SHP77 (cell line): Measurements from ENCODE around the gene LTBP1.

Experiments used
- DNase-seq, 2 experiments: peaks; one replicate each; lab custom pipeline; 2025; lab: John Stamatoyannopoulos, UW

Gene LTBP1

DNA sequence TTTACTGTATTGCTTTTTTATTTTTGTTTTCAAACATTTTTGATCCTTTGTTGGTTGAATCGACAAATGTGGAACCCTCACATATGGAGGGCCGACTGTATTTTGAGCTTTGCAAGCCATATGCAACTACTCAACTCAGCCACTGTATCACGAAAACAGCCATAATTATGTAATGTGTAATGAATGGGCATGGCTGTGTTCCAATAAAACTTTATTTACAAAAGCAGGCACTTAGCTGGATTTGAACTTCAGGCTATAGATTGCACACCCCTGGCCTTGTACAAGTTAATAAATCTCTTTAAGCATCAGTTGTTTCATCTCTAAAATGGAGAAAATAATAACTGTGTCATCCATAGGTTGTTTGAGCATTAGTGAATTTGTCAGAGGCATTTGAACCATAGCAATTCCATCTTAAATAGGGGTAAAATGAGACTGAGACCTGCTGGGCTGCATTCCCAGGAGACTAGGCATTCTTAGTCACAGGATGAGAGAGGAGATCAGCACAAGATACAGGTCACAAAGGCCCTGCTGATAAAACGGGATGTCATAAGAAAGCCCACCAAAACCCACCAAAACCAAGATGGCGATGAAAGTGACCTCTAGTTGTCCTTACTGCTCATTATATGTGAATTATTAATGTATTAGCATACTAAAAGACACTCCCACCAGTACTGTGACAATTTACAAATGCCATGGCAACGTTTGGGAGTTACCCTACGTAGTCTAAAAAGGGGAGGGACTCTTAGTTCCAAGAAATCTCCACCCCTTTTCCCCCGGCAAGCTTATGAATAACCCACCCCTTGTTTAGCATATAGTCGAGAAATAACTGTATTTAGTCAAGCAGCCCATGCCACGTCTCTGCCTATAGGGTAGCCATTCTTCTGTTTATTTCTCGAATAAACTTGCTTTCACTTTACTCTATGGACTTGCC lies 13.7 kb upstream of the LTBP1 start:
- DNase-seq, result no peak

DNA sequence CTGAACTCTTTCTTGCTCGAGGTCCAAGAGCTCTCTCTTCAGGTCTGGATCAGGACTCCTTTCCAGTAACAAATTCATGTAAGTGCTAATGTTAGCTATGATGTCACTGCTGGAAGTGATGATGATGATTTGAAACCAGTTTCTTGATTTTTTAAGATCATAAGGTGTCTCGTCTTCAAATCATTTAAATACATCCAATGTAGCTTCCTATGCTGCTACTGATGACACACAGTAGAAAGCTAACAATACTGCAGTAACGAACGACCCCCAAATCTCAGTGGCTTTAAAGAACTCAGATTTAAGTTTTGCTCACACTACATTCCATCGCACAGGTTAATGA lies 13.0 kb upstream of the LTBP1 start:
- DNase-seq, result no peak

DNA sequence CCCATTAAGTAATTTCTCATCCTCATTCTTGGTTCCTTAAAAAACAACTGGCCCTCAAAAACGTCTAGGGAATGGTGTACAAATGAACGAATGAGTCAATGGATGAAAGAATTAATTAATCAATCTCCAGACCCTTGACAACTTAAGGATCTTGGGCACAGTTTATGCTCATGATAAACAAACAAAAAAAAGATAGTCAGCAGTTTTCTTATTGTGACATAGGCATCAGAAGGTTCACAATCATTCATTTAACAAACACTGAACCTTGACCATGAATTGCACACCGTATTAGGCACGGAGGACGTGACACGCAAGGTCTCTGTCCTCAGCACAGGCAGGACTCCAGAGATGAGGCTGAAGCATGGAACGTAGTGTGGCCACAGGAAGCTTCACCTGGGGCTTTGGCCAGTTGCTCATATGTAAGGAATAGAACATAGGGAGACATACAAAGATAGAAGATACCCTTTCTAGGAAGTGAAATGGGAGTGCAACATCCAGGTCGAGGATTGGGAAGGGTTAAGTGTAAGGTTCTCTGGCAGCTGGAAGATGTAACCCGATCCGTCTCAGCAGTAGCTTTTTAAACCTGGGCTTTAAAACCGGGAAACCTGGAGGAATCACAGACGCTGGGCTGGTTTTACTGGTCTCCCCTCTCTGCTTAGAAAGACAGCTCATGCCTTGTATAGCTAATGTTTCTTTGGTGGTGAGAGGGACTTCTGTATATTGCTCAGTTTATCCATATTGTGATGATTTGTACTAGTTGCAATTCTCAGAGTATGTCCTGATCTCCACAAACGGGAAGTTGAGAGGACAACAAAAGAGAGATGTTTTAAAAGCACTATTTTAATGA lies 8.9 kb upstream of the LTBP1 start:
- DNase-seq, result no peak

DNA sequence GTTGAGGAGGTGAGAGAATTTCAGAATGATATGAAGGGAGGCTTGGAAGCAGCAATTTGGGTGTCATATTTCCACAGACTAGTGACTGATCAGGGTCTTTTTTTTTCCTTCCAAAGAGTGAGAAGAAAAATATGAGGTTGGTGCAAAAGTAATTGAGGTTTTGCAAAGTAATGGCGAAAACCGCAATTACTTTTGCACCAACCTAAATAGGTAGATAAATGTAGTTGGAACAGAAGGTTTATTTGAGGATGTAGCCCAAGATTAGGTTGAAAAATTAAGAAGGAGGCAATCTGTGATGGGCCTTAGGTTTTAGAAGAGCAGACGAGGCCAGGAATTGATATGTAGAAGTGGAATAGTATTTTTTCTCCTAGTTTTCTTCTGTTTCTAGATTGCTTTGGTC lies 7.8 kb upstream of the LTBP1 start:
- DNase-seq, result no peak

DNA sequence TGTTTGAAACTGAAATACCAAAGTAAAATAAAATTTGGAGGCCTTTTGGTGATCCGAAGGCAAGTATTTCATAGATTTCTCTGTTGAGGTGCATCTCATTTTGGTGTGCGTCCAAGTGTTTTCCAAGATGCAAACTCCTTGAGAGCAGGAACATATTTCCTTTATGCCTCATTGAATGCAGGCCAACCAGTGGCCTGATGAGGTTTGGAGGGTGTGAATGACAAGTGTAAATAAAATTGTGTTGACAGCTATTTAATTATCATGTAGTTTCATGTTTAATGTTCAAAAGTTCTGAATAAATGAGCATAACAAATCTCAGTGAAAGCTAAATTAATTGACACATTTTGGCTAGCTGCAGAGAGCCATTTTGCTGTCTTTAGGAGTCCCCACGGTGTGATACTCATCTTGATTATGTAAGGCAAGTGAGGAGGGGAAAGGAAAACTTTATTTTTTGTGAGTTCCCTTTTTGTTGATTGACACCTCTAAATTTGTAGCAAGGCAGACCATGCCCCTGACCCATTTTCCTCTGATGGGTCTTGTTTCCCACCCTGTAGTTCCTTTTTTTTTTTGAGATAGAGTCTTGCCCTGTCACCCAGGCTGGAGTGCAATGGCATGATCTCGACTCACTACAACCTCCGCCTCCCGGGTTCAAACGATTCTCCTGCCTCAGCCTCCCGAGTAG lies 6.3 kb upstream of the LTBP1 start:
- DNase-seq, result no peak

DNA sequence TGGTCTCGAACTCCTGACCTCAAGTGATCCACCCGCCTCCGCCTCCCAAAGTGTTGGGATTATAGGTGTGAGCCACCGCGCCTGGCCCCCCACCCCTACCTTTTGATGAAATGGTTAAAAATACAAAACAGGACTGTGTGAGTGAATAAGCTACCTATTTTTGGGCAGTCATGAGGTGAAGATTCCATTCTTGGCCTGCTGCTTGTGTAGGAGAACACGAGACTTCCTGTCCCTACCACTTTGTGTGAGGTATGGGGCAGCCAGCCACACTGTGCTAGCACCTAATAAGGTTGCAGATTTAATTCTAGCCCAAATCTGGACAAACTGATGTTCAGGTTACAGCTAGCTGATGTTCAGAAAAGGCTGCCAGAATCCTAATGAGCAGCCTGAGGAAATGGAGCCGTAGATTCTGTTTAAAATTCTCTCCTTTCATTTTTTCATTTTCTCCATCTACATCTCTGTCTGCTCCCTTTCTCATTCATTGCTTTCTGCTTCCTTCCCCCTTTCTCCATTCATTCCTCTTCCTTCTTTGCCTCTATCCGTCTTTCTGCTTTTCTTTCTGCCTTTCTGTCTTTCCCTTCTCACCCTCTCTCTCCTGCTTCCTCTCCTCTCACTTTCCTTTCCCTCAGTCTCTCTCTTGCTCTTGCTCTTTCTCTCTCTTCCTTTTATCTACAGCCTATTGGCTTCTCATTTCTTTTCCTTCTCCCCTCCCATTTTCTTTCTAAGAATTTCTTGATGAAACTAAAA lies 4.6 kb upstream of the LTBP1 start:
- no peak for DNase-seq

DNA sequence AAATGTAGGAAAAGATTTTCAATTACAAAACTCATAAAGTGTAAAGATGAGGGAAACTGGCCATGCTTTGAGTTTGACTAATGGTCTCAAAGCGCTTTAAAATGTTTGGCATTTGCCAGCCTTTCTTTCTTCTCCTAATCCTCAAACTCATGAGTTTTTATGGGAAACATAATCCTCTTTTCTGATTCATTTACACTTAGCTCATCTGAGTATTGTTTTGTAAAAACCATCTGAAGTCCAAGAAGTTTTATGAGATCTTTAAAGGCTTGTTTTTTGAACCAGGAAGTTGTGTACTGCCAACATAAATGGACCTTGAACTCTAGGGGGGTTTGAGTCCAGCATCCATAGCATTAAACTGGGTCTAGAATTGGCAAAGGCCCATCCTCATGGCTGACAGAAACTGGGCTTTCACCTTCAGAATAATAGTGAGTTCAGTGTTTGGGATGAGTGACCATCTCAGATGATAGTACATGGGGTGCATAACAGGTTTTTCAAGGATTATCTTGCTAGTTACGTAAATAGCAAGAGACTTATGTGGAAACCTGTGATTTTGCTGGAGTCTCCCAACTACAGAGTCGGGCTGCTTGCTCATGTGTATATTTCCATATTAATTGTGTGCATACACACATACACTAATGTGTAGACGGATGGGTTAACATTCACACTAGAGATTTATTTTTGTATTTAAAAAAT lies 3.8 kb upstream of the LTBP1 start:
- no peak for DNase-seq

DNA sequence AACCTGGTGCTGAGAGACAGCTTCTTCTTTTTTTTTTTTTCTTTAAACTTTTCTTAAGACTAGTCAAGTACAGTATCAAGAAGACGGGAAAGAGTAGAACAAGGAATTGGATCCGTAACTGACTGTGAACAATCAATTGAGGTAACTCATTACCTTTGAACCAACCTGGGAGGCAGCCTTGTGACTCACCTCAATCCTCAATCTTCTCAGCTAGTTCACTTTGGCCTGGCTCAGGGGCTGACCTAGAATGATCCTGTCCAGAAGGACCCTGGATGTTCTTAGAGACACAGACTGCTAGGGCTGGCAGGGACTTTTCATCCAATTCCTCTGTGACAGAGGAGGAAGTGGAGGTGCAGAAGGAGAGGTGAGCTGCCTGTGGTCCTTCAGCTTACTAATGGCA lies 1.5 kb upstream of the LTBP1 start:
- DNase-seq, result no peak

DNA sequence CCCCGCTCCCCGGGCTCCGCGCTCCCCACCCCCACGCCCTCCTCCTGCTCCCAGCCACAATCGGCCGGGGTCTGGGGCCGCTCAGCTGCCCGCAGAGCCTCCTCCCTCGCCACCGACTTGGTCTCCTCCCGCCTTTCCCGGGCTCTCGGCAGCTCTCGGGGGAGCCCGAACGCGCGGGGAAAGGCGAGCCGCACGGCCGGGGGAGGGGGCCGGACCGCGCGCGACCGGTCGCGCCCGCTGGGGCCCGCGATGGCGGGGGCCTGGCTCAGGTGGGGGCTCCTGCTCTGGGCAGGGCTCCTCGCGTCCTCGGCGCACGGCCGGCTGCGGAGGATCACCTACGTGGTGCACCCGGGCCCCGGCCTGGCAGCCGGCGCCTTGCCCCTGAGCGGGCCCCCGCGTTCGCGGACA lies 327 bp downstream of the LTBP1 start:
- DNase-seq, result no peak

DNA sequence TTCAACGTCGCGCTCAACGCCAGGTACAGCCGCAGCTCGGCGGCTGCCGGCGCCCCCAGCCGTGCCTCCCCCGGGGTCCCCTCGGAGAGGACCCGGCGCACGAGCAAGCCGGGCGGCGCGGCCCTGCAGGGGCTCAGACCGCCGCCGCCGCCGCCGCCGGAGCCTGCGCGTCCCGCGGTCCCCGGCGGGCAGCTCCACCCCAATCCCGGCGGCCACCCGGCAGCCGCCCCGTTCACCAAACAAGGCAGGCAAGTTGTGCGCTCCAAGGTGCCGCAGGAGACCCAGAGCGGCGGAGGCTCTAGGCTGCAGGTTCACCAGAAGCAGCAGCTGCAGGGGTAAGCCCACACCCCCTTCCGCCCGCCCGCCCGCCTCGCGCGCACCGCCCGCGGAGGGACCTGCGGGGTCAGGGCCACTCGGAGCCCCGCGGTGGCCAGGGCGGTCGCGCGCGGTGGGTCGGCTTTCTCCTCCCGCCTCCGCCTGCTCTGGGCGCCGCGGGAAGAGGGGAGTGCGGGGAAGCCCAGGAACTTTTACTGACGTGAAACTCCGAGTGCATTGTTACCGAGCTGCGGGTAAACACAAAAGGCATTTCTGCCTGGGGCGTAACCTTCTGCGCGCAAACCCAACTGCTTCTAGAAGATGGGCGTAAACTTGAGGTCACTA lies 861 bp downstream of the LTBP1 start:
- DNase-seq, result no peak

DNA sequence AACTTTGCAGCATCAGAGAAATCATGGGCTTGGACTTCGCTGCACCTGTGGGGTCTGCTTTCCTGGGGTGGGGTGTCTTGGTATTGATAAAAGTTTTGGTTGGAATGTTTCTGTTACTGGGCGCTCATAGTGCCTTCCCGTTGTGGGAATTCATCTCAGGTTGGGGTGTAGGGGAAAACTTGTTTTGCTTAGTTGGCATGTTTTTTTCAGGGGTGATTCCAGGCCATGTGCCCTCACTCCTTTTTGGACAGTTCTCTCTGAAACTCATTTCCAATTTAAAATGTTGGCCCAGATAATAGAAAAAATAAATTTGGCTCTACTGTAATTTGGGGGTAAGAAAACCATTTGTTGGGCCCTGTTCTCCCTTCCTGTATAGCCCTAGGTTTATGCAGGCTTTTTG lies 1.5 kb downstream of the LTBP1 start:
- DNase-seq, result no peak

DNA sequence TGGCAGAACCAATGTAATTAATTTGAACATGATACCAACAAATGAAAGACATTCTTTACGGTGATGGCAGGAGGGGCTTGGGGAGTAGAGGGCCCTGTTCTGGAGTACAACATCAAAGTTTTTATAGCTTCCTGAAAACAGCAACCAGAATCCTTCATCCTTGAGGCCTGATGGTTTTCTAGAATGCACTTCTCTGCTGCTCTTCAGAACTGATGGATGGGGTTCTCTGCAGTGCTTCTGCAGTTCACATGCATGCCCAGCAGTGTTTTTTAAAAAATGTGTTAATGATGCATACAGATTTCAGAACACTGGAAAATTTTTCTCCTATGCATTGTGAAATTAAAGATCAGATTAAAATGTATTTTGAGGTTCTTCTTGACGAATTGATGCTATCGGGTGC lies 2.5 kb downstream of the LTBP1 start:
- DNase-seq, result no peak

DNA sequence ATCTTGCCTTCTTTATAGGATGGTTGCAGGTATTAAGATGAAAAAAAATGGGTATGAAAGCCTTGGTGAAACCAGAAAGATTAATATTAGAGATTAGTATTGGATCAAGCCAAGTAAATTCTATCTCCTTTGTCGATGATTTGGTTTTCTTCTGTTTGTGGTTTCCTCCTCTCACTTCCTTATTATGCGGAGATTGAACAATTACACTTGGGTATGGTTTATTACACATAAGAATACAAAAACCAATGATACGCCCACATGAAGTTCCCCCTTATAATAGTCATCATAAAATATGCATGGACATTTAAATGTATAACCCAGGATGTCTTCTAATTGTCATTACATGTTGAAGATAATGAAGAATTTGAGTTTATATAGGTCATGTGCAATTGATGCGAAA lies 4.9 kb downstream of the LTBP1 start:
- DNase-seq, result no peak

DNA sequence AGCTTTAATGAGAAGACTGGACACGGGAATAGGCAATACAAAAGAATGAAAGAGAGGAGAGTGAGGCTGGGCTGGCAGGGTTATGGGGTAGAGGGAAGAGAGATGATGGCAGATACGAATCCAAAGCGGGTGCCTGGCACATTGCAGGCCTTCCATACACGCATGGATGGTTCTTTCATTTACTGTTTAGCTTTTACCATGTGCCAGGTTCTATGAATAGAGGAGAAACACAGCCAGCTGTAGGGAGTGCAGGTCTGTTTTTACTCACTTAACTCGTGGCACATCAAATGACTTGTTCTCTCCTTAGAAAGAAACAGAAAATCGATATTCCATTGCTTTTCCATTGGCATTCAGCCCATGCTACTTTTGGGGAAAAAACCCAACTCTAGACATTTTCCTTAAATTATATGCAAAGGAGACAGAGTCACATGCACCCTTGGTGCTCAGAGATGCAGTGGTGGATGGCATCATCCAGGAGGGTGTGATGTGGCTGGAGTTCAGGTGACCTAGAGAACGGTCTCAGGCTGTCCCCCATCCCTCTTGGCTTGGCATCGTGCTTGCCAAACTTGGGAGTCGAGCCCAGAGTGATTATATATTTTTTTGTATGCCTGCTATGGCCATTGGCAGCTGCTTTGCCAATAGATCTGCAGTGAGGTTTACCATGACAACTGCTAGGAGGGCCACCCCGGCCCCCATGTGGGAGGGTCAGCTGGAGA lies 6.2 kb downstream of the LTBP1 start:
- DNase-seq, result no peak

DNA sequence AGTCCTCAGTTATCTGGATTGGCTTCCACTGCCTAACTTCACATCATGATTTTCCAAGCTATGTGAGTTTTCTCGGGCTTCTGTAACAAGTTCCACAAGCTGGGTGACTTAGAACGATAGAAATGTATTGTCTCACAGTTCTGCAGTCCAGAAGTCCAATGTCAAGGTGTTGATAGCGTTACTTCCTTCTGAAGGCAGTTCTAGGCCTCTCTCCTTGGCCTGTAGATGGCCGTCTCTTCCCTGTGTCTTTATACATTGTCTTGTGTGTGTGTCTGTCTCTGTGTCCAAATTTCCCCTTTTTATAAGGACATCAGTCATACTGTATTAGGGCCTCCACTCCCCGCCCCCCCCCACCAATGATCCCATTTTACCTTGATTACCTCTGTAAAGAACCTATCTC lies 7.5 kb downstream of the LTBP1 start:
- DNase-seq, result no peak

DNA sequence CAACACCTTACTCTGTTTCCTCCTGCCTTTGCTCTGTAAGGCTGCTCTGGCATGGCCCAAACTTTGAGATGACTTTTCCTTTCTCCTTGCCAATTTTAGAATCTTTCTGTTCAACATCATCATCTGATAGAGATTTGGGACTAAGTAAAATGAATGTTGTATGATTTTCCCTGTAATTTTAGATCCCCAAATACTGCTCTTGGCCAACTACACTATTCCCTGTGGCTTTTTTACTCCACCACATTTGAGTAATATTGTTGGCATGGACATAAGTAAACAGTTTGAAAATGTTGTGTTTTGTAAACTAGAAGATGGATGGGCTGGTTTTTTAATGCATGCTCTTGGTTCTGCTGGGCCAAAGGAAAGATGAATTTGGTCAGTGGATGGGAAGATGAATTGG lies 12.1 kb downstream of the LTBP1 start:
- DNase-seq, result no peak

DNA sequence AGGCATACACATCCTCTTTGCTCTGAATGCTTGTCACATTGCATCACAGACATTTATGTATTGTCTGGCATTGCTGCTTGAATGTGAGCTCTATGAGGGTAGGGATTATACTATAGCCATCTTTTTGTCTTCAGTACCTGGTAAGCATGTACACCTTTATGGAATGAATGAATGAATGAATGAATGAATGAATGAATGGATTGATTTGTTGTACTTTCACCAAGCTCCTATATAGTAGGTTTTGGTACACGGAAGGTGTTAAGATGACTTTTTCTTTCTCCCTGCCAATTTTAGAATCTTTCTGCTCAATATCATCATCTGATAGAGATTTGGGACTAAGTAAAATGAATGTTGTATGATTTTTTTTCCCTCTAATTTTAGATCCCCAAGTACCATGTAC lies 13.5 kb downstream of the LTBP1 start:
- no peak for DNase-seq

DNA sequence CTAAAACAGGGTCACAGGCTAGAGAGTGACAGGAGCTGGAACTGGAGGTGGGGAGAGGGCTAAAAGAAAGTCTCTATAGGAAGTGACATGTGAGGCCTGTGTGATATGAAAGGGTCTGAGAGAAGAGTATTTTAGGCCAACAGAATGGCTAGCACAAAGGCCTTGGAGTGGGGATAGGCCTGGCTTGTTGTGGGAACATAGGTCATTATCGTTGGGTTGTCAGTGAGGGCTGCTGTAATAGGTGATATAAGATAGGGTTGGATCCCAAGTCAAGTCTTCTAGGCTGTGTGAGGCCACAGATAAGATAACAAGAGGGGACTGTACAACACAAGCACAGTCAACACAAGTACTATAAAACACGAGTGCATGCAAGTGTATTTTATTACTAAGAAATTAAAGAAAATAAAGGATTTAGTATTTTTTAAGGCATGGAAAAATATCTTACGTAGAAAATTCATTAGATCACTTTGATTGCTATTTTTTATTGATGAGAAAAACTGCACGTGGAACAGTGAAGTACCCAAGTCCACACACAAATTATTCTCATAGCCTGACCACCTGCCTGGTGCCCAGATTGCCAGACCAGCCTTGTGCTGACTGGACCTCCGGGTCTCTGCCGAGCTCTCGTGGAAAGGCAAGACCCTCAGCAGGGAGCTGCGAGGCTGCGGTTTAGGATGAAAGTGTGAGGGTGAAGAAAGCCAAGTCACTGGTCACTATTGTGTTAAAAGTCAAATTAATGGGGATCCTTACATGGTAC lies 14.1 kb downstream of the LTBP1 start:
- no peak for DNase-seq

DNA sequence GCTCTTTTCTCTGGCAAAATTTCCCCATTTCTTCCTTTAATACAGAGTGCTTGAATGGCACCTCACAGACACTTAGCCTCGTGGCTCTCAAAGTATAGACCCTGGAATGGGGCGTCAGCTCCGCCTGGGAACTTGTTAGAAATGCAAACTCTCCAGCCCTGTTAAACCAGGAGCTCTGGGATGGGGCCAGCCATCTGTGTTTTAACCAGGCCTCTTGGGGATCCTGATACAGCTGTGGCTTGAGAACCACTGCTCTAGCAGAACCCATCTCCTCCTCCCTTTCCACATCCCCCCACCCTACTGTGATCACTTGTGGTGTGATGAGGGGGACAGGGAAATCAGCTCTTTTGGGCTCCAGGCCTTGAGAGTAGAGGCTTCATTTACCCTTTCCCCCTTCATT lies 15.9 kb downstream of the LTBP1 start:
- DNase-seq, result no peak

DNA sequence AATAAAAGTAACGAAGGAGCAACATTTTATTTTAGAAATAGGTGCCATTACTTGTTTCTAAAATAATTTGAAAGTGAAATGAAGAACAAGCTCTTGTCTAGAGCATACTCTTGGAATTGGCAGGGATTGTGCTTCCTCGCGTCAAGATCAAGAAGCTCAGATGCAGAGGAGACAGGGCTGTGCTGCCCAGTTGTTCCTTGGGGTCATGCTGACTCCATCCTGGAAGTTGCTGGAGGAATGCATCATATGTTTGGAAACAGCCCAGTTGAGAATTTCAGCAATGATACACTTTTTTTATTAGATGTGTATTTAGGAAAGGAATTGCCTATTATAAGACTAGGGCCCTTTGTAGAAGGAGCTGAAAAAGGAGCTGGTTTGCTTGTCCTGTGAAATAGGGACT lies 17.2 kb downstream of the LTBP1 start:
- no peak for DNase-seq
